Measurements from ENCODE around the gene ELOVL5.
"Not testable (repeated sequence)": the region's sequence is repeated elsewhere in the genome, so short reads cannot be mapped to it uniquely, and the experiment has no call there.

Gene ELOVL5

GRCh38 chr6:53304953-53305352 is 43.8 kb downstream of the ELOVL5 start:
- not testable (repeated sequence) for DNase-seq (ENCODE audit: low spot score)

- no peak for DNase-seq (ENCODE audit: low spot score)
Measured at GRCh38 chr6:53302678-53303360, 45.9 kb downstream of the ELOVL5 start.

- DNase-seq (ENCODE audit: low spot score), result no peak
Measured at GRCh38 chr6:53301801-53302537, 46.8 kb downstream of the ELOVL5 start.

GRCh38 chr6:53300656-53301551 is 47.8 kb downstream of the ELOVL5 start:
- no peak for DNase-seq (ENCODE audit: low spot score)

GRCh38 chr6:53299331-53300005 is 49.3 kb downstream of the ELOVL5 start:
- DNase-seq (ENCODE audit: low spot score), result no peak

GRCh38 chr6:53297004-53297403 is 51.7 kb downstream of the ELOVL5 start:
- no peak for DNase-seq (ENCODE audit: low spot score)

- DNase-seq (ENCODE audit: low spot score), result no peak
Measured at GRCh38 chr6:53295176-53295575, 53.6 kb downstream of the ELOVL5 start.

GRCh38 chr6:53294611-53295010 is 54.1 kb downstream of the ELOVL5 start:
- no peak for DNase-seq (ENCODE audit: low spot score)

- no peak for DNase-seq (ENCODE audit: low spot score)
Measured at GRCh38 chr6:53294095-53294494, 54.7 kb downstream of the ELOVL5 start.

GRCh38 chr6:53293691-53294090 is 55.1 kb downstream of the ELOVL5 start:
- DNase-seq (ENCODE audit: low spot score), result no peak

GRCh38 chr6:53290537-53291510 is 57.9 kb downstream of the ELOVL5 start:
- DNase-seq (ENCODE audit: low spot score), result no peak

- no peak for DNase-seq (ENCODE audit: low spot score)
Measured at GRCh38 chr6:53287336-53288225, 61.2 kb downstream of the ELOVL5 start.

GRCh38 chr6:53284901-53285300 is 63.8 kb downstream of the ELOVL5 start:
- DNase-seq (ENCODE audit: low spot score), result no peak

GRCh38 chr6:53282741-53283140 is 66.0 kb downstream of the ELOVL5 start:
- no peak for DNase-seq (ENCODE audit: low spot score)

GRCh38 chr6:53282234-53282633 is 66.5 kb downstream of the ELOVL5 start:
- DNase-seq (ENCODE audit: low spot score), result no peak

- DNase-seq (ENCODE audit: low spot score), result no peak
Measured at GRCh38 chr6:53281518-53282215, 67.1 kb downstream of the ELOVL5 start.

- DNase-seq (ENCODE audit: low spot score), result no peak
Measured at GRCh38 chr6:53280207-53280606, 68.5 kb downstream of the ELOVL5 start.

GRCh38 chr6:53279293-53279692 is 69.5 kb downstream of the ELOVL5 start:
- DNase-seq (ENCODE audit: low spot score), result no peak

GRCh38 chr6:53273370-53273769 is 75.4 kb downstream of the ELOVL5 start:
- DNase-seq (ENCODE audit: low spot score), result no peak
